HepG2 (cell line): ENCODE measurements around the gene ACTN4. TPM values are rescaled to one million over a fixed set of nuclear protein-coding genes. Genes with fewer than 3 reads are reported as not detected.

ENCODE experiments used
- AGO1 ChIP-seq: fragments of 200-400 bp; formaldehyde crosslinking; IDR thresholded peaks from 2 replicates; pipeline ENCODE4 v1.6.1; 2017; ENCODE audit warnings: mild to moderate bottlenecking, low read depth, low read length, moderate library complexity; ENCODE audit not compliant: poor library complexity, severe bottlenecking
- FIP1L1 ChIP-seq: fragments of 200-400 bp; formaldehyde crosslinking; IDR thresholded peaks from 2 replicates; pipeline ENCODE4 v1.6.1; 2018; ENCODE audit warnings: low read depth, mild to moderate bottlenecking, low read length, moderate library complexity, borderline replicate concordance; ENCODE audit not compliant: insufficient read depth
- HES4 ChIP-seq: sonication (generic); formaldehyde crosslinking; IDR thresholded peaks from 2 replicates; pipeline ENCODE4 v1.9.0; 2021; ENCODE audit warnings: mild to moderate bottlenecking, missing genetic modification reagents, borderline replicate concordance
- HOXA3 ChIP-seq: sonication (generic); formaldehyde crosslinking; IDR thresholded peaks from 2 replicates; pipeline ENCODE4 v1.5.0; 2020; ENCODE audit warnings: missing genetic modification reagents
- JUND ChIP-seq: sonication (generic); formaldehyde crosslinking; IDR thresholded peaks from 2 replicates; pipeline ENCODE4 v1.8.0; 2022; ENCODE audit warnings: mild to moderate bottlenecking, missing genetic modification reagents
- MIER3 ChIP-seq: IDR thresholded peaks from 2 replicates; pipeline ENCODE4 v1.6.1; 2016; ENCODE audit warnings: missing compliant biosample characterization, borderline replicate concordance
- REPIN1 ChIP-seq: sonication (generic); formaldehyde crosslinking; IDR thresholded peaks from 2 replicates; pipeline ENCODE4 v1.8.0; 2022; ENCODE audit warnings: missing genetic modification reagents, low read depth, mild to moderate bottlenecking, borderline replicate concordance
- ZNF253 ChIP-seq: sonication (generic); formaldehyde crosslinking; IDR thresholded peaks from 2 replicates; pipeline ENCODE4 v1.8.0; 2022; ENCODE audit warnings: mild to moderate bottlenecking, missing genetic modification reagents, borderline replicate concordance
- ZNF30 ChIP-seq: sonication (generic); formaldehyde crosslinking; IDR thresholded peaks from 2 replicates; pipeline ENCODE4 v1.5.0; 2020; ENCODE audit warnings: mild to moderate bottlenecking, missing genetic modification reagents
- ZNF572 ChIP-seq: sonication (generic); formaldehyde crosslinking; IDR thresholded peaks from 2 replicates; pipeline ENCODE4 v1.5.1; 2020; ENCODE audit warnings: mild to moderate bottlenecking, missing genetic modification reagents
- ZNF577 ChIP-seq: sonication (generic); formaldehyde crosslinking; IDR thresholded peaks from 2 replicates; pipeline ENCODE4 v1.4.0; 2020; ENCODE audit warnings: mild to moderate bottlenecking, low read depth, missing genetic modification reagents, borderline replicate concordance
- polyA plus RNA-seq, 8 experiments: library from polyadenylated mRNA; depleted of rRNA in 3 of 8; stranded (reverse) in 7 of 8; unstranded in 1 of 8; fragments of >200 nt; fragmentation: Illumina TruSeq in 4 of 8; extraction: Trizol in 4 of 8; gene quantifications; 2 replicates each; pipeline versions ENCODE4 v1.2.1 to v1.2.3, GENCODE V29; 2011 to 2016; ENCODE audit warnings: low read depth in 4 of 8, missing spikeins in 1 of 8, mixed read lengths in 1 of 8; ENCODE audit not compliant: insufficient read depth in 1 of 8
- total RNA-seq, 5 experiments: library from RNA; depleted of rRNA; stranded (reverse); fragments of >200 nt; fragmentation: Illumina TruSeq; extraction: Trizol; gene quantifications; 2 replicates each; pipeline ENCODE4 v1.2.3, GENCODE V29; 2016; ENCODE audit warnings: low read depth in 1 of 5
- TF ChIP-seq, protein P1 (sequence below): sonication (generic); formaldehyde crosslinking; IDR thresholded peaks from 2 replicates; pipeline ENCODE4 v1.5.1; 2020; ENCODE audit warnings: missing genetic modification reagents, mild to moderate bottlenecking, borderline replicate concordance
- TF ChIP-seq, protein P2 (sequence below): IDR thresholded peaks from 2 replicates; pipeline ENCODE4 v1.6.1; 2012; ENCODE audit warnings: low read length, improper control_type of control experiment
- TF ChIP-seq, protein P3 (sequence below): sonication (generic); formaldehyde crosslinking; IDR thresholded peaks from 2 replicates; pipeline ENCODE4 v1.4.0; 2020; ENCODE audit warnings: missing genetic modification reagents
- TF ChIP-seq, protein P4 (sequence below): sonication (generic); formaldehyde crosslinking; IDR thresholded peaks from 2 replicates; pipeline ENCODE4 v1.5.0; 2020; ENCODE audit warnings: missing genetic modification reagents
- TF ChIP-seq, protein P5 (sequence below): sonication (generic); formaldehyde crosslinking; conservative IDR thresholded peaks from 2 replicates; pipeline ENCODE4 v1.4.0; 2020; ENCODE audit warnings: missing genetic modification reagents

The ACTN4 gene
- total and polyA plus RNA-seq, 2 of the 13 experiments (the other 11 are each of a cell fraction or from before 2014, with no cell fraction given) = 171 to 192 TPM

DNA sequence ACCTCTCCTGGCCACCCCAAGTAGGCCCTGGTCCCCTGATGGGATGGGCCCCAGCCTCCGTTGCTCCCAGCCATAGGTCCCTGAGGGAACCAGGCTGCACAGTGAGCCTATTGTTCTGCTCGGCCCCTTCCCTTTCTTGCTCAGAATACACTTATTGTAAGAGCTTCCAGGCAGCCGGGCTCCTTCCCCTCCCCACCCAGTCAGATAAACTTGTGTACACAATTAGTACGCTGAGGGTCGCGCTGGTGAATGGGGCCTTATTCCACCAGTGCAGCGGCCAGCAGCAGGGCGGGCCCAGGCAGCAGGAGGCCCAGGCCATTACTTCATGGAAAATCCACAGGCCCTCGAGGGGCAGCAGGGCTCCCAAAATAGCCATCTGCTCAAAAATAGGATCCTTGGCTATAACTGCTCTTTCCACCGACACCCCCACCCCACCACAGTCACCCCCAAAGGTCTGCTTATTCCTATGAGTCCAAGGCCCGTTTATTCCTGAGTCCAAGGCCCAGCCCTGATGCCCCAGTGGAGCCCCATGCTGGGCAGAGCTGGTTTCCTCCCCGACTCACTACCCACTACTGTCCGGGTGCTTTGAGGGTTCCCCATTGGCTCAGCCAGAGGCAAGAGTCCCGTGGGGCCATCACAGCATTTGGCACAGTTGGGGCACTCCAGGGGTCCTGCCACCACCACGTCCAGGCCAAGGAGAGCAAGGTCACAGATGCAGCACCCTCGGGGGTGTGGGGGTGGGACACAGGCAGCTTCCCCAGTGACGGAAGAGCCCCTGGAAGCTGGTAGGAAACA, 74.7 kb downstream of the ACTN4 start (continued):
- TF ChIP-seq, protein P1, sequence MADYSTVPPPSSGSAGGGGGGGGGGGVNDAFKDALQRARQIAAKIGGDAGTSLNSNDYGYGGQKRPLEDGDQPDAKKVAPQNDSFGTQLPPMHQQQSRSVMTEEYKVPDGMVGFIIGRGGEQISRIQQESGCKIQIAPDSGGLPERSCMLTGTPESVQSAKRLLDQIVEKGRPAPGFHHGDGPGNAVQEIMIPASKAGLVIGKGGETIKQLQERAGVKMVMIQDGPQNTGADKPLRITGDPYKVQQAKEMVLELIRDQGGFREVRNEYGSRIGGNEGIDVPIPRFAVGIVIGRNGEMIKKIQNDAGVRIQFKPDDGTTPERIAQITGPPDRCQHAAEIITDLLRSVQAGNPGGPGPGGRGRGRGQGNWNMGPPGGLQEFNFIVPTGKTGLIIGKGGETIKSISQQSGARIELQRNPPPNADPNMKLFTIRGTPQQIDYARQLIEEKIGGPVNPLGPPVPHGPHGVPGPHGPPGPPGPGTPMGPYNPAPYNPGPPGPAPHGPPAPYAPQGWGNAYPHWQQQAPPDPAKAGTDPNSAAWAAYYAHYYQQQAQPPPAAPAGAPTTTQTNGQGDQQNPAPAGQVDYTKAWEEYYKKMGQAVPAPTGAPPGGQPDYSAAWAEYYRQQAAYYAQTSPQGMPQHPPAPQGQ = no peak
- TF ChIP-seq ZNF572 (CRISPR knock-in tag) = no peak
- TF ChIP-seq, protein P2, sequence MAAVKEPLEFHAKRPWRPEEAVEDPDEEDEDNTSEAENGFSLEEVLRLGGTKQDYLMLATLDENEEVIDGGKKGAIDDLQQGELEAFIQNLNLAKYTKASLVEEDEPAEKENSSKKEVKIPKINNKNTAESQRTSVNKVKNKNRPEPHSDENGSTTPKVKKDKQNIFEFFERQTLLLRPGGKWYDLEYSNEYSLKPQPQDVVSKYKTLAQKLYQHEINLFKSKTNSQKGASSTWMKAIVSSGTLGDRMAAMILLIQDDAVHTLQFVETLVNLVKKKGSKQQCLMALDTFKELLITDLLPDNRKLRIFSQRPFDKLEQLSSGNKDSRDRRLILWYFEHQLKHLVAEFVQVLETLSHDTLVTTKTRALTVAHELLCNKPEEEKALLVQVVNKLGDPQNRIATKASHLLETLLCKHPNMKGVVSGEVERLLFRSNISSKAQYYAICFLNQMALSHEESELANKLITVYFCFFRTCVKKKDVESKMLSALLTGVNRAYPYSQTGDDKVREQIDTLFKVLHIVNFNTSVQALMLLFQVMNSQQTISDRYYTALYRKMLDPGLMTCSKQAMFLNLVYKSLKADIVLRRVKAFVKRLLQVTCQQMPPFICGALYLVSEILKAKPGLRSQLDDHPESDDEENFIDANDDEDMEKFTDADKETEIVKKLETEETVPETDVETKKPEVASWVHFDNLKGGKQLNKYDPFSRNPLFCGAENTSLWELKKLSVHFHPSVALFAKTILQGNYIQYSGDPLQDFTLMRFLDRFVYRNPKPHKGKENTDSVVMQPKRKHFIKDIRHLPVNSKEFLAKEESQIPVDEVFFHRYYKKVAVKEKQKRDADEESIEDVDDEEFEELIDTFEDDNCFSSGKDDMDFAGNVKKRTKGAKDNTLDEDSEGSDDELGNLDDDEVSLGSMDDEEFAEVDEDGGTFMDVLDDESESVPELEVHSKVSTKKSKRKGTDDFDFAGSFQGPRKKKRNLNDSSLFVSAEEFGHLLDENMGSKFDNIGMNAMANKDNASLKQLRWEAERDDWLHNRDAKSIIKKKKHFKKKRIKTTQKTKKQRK = no peak
- peak; percentile 59 for TF ChIP-seq AGO1
- 0 out of 2 replicates have a peak, but pooled peaks have one; percentile 40 for TF ChIP-seq REPIN1
- no peak for TF ChIP-seq ZNF253 (CRISPR knock-in tag)
- TF ChIP-seq FIP1L1 = no peak
- no peak for TF ChIP-seq ZNF577
- TF ChIP-seq, protein P3, sequence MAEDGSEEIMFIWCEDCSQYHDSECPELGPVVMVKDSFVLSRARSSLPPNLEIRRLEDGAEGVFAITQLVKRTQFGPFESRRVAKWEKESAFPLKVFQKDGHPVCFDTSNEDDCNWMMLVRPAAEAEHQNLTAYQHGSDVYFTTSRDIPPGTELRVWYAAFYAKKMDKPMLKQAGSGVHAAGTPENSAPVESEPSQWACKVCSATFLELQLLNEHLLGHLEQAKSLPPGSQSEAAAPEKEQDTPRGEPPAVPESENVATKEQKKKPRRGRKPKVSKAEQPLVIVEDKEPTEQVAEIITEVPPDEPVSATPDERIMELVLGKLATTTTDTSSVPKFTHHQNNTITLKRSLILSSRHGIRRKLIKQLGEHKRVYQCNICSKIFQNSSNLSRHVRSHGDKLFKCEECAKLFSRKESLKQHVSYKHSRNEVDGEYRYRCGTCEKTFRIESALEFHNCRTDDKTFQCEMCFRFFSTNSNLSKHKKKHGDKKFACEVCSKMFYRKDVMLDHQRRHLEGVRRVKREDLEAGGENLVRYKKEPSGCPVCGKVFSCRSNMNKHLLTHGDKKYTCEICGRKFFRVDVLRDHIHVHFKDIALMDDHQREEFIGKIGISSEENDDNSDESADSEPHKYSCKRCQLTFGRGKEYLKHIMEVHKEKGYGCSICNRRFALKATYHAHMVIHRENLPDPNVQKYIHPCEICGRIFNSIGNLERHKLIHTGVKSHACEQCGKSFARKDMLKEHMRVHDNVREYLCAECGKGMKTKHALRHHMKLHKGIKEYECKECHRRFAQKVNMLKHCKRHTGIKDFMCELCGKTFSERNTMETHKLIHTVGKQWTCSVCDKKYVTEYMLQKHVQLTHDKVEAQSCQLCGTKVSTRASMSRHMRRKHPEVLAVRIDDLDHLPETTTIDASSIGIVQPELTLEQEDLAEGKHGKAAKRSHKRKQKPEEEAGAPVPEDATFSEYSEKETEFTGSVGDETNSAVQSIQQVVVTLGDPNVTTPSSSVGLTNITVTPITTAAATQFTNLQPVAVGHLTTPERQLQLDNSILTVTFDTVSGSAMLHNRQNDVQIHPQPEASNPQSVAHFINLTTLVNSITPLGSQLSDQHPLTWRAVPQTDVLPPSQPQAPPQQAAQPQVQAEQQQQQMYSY = no peak
- TF ChIP-seq HES4 = no peak
- peak; percentile 81 for TF ChIP-seq HOXA3
- no peak for TF ChIP-seq JUND
- TF ChIP-seq, protein P4, sequence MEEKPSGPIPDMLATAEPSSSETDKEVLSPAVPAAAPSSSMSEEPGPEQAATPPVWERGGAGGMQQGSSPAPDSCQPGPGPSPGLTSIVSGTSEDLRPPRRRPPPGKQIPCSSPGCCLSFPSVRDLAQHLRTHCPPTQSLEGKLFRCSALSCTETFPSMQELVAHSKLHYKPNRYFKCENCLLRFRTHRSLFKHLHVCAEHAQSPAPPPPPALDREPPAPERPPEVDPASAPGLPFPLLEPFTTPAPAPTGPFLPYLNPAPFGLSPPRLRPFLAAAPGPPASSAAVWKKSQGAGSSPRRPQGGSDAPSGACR = no peak
- TF ChIP-seq, protein P5, sequence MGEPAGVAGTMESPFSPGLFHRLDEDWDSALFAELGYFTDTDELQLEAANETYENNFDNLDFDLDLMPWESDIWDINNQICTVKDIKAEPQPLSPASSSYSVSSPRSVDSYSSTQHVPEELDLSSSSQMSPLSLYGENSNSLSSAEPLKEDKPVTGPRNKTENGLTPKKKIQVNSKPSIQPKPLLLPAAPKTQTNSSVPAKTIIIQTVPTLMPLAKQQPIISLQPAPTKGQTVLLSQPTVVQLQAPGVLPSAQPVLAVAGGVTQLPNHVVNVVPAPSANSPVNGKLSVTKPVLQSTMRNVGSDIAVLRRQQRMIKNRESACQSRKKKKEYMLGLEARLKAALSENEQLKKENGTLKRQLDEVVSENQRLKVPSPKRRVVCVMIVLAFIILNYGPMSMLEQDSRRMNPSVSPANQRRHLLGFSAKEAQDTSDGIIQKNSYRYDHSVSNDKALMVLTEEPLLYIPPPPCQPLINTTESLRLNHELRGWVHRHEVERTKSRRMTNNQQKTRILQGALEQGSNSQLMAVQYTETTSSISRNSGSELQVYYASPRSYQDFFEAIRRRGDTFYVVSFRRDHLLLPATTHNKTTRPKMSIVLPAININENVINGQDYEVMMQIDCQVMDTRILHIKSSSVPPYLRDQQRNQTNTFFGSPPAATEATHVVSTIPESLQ (CRISPR knock-in tag) = no peak
- TF ChIP-seq MIER3 (CRISPR knock-in tag) = no peak
- TF ChIP-seq ZNF30 (CRISPR knock-in tag) = no peak
